HEK293 (cell line): Measurements from ENCODE around the gene HIF1A.

ENCODE experiments used
- FEZF1 ChIP-seq: fragments of 450-650 bp; formaldehyde crosslinking; IDR thresholded peaks from 2 replicates; pipeline ENCODE4 v1.5.1; 2016; ENCODE audit warnings: missing biosample characterization, missing genetic modification characterization
- GFI1B ChIP-seq: fragments of 450-650 bp; formaldehyde crosslinking; IDR thresholded peaks from 2 replicates; pipeline ENCODE4 v1.5.1; 2016; ENCODE audit warnings: missing biosample characterization, missing genetic modification characterization
- GLI2 ChIP-seq: fragments of 450-650 bp; formaldehyde crosslinking; IDR thresholded peaks from 2 replicates; pipeline ENCODE4; 2017; ENCODE audit warnings: missing biosample characterization, missing genetic modification characterization, low read depth, borderline replicate concordance
- GLIS1 ChIP-seq: fragments of 450-650 bp; formaldehyde crosslinking; IDR thresholded peaks from 2 replicates; pipeline ENCODE4 v1.5.1; 2016; ENCODE audit warnings: missing biosample characterization, missing genetic modification characterization
- INSM2 ChIP-seq: fragments of 450-650 bp; formaldehyde crosslinking; IDR thresholded peaks from 2 replicates; pipeline ENCODE4 v1.5.1; 2016; ENCODE audit warnings: missing biosample characterization, missing genetic modification characterization
- OVOL3 ChIP-seq: fragments of 450-650 bp; formaldehyde crosslinking; IDR thresholded peaks from 2 replicates; pipeline ENCODE4 v1.5.1; 2016; ENCODE audit warnings: missing biosample characterization, missing genetic modification characterization
- REPIN1 ChIP-seq: fragments of 450-650 bp; formaldehyde crosslinking; IDR thresholded peaks from 2 replicates; pipeline ENCODE4 v1.5.1; 2017; ENCODE audit warnings: missing biosample characterization, missing genetic modification characterization, low read depth
- REST ChIP-seq: fragments of 450-650 bp; formaldehyde crosslinking; IDR thresholded peaks from 2 replicates; pipeline ENCODE4 v1.5.1; 2016; ENCODE audit warnings: missing biosample characterization, missing genetic modification characterization
- WT1 ChIP-seq: fragments of 450-650 bp; formaldehyde crosslinking; IDR thresholded peaks from 2 replicates; pipeline ENCODE4 v1.5.1; 2016; ENCODE audit warnings: missing biosample characterization, missing genetic modification characterization
- ZBTB20 ChIP-seq: fragments of 450-650 bp; formaldehyde crosslinking; IDR thresholded peaks from 2 replicates; pipeline ENCODE4 v1.5.1; 2016; ENCODE audit warnings: missing biosample characterization, missing genetic modification characterization
- ZBTB44 ChIP-seq: fragments of 450-650 bp; IDR thresholded peaks from 2 replicates; pipeline ENCODE4 v1.5.1; 2018; ENCODE audit warnings: missing biosample characterization, mild to moderate bottlenecking, missing genetic modification characterization
- ZFP3 ChIP-seq: fragments of 450-650 bp; formaldehyde crosslinking; IDR thresholded peaks from 2 replicates; pipeline ENCODE4 v1.5.1; 2016; ENCODE audit warnings: low read depth, missing biosample characterization, missing genetic modification characterization
- ZFP69B ChIP-seq: fragments of 450-650 bp; formaldehyde crosslinking; IDR thresholded peaks from 2 replicates; pipeline ENCODE4 v1.5.1; 2016; ENCODE audit warnings: missing biosample characterization, missing genetic modification characterization
- ZNF175 ChIP-seq: fragments of 450-650 bp; formaldehyde crosslinking; IDR thresholded peaks from 2 replicates; pipeline ENCODE4 v1.5.1; 2016; ENCODE audit warnings: missing biosample characterization, missing genetic modification characterization
- ZNF18 ChIP-seq: fragments of 450-650 bp; formaldehyde crosslinking; IDR thresholded peaks from 2 replicates; pipeline ENCODE4 v1.5.1; 2016; ENCODE audit warnings: missing biosample characterization, missing genetic modification characterization
- ZNF211 ChIP-seq: fragments of 450-650 bp; formaldehyde crosslinking; IDR thresholded peaks from 2 replicates; pipeline ENCODE4 v1.5.1; 2016; ENCODE audit warnings: low read depth, missing biosample characterization, missing genetic modification characterization
- ZNF239 ChIP-seq: fragments of 450-650 bp; formaldehyde crosslinking; IDR thresholded peaks from 2 replicates; pipeline ENCODE4 v1.5.1; 2016; ENCODE audit warnings: missing biosample characterization, missing genetic modification characterization
- ZNF274 ChIP-seq, 2 experiments: fragments of 200-500 bp in 1 of 2; fragments of 450-650 bp in 1 of 2; sonication (Bioruptor generic) in 1 of 2; formaldehyde crosslinking in 1 of 2; IDR thresholded peaks; 2 replicates each; pipeline versions ENCODE4 v1.5.1 to v1.6.1; 2014 to 2016; ENCODE audit warnings: borderline replicate concordance in 1 of 2, inconsistent platforms in 1 of 2, low read length in 1 of 2, missing biosample characterization in 1 of 2, missing genetic modification characterization in 1 of 2
- ZNF449 ChIP-seq: fragments of 450-650 bp; formaldehyde crosslinking; IDR thresholded peaks from 2 replicates; pipeline ENCODE4 v1.5.1; 2017; ENCODE audit warnings: missing biosample characterization, mild to moderate bottlenecking, missing genetic modification characterization, moderate library complexity
- ZNF513 ChIP-seq: fragments of 450-650 bp; IDR thresholded peaks from 2 replicates; pipeline ENCODE4 v1.5.1; 2018; ENCODE audit warnings: missing biosample characterization, missing genetic modification characterization
- ZNF580 ChIP-seq: fragments of 450-650 bp; formaldehyde crosslinking; IDR thresholded peaks from 2 replicates; pipeline ENCODE4 v1.5.1; 2016; ENCODE audit warnings: missing biosample characterization, missing genetic modification characterization
- ZNF692 ChIP-seq: fragments of 450-650 bp; formaldehyde crosslinking; IDR thresholded peaks from 2 replicates; pipeline ENCODE4 v1.5.1; 2016; ENCODE audit warnings: missing biosample characterization, missing genetic modification characterization
- ZNF776 ChIP-seq: fragments of 450-650 bp; formaldehyde crosslinking; IDR thresholded peaks from 2 replicates; pipeline ENCODE4 v1.5.0; 2017; ENCODE audit warnings: missing biosample characterization, missing genetic modification characterization, borderline replicate concordance
- ZNF843 ChIP-seq: fragments of 450-650 bp; formaldehyde crosslinking; IDR thresholded peaks from 2 replicates; pipeline ENCODE4 v1.5.1; 2016; ENCODE audit warnings: missing biosample characterization, missing genetic modification characterization
- ZSCAN16 ChIP-seq: fragments of 450-650 bp; formaldehyde crosslinking; IDR thresholded peaks from 2 replicates; pipeline ENCODE4 v1.5.1; 2016; ENCODE audit warnings: missing biosample characterization, missing genetic modification characterization
- ZSCAN23 ChIP-seq: fragments of 450-650 bp; formaldehyde crosslinking; IDR thresholded peaks from 2 replicates; pipeline ENCODE4 v1.5.1; 2016; ENCODE audit warnings: missing biosample characterization, missing genetic modification characterization
- ZXDB ChIP-seq: fragments of 450-650 bp; formaldehyde crosslinking; IDR thresholded peaks from 2 replicates; pipeline ENCODE4 v1.5.1; 2016; ENCODE audit warnings: missing biosample characterization, missing genetic modification characterization

The HIF1A gene

GRCh38 chr14:61749867-61750266, 54.6 kb downstream of the HIF1A start (continued):
- TF ChIP-seq ZFP3, result no peak
- TF ChIP-seq ZFP69B, result no peak
- TF ChIP-seq ZBTB44, result peak; percentile 50
- no peak for TF ChIP-seq ZNF513 (tag by site-specific recombination)
- no peak for TF ChIP-seq REPIN1 (tag by site-specific recombination)
- peak; percentile 49 for TF ChIP-seq REST
- TF ChIP-seq ZBTB20 (tag by site-specific recombination), result peak; percentile 57
- 0 out of 2 replicates have a peak, but pooled peaks have one; percentile 31 for TF ChIP-seq ZNF692 (tag by site-specific recombination)
- TF ChIP-seq ZNF274 (IDR thresholded peaks at IDR 0.05; ENCODE audit: low read length), result no peak
- TF ChIP-seq ZNF274 (tag by site-specific recombination; IDR thresholded peaks at IDR 0.05; ENCODE audit: borderline replicate concordance), result no peak
- TF ChIP-seq ZNF776 (tag by site-specific recombination), result no peak
- TF ChIP-seq INSM2, result peak; percentile 97
- no peak for TF ChIP-seq ZNF239
- TF ChIP-seq FEZF1, result peak; percentile 95
- TF ChIP-seq GLIS1 (tag by site-specific recombination), result peak; percentile 57; the same call in 1 of the 2 replicates
- TF ChIP-seq ZXDB (tag by site-specific recombination), result peak; percentile 76
- TF ChIP-seq WT1 (tag by site-specific recombination), result peak; percentile 95
- no peak for TF ChIP-seq GFI1B (tag by site-specific recombination)
- peak; percentile 88 for TF ChIP-seq ZNF580
- no peak for TF ChIP-seq ZNF175 (tag by site-specific recombination)
- peak; percentile 95 for TF ChIP-seq ZNF843 (tag by site-specific recombination)
- TF ChIP-seq ZNF211 (tag by site-specific recombination), result no peak
- TF ChIP-seq ZSCAN16, result 0 out of 2 replicates have a peak, but pooled peaks have one; percentile 47
- peak; percentile 94 for TF ChIP-seq OVOL3 (tag by site-specific recombination)
- peak; percentile 46; the same call in 1 of the 2 replicates for TF ChIP-seq ZNF449
- TF ChIP-seq ZSCAN23 (tag by site-specific recombination), result peak; percentile 73; the same call in 1 of the 2 replicates
- TF ChIP-seq ZNF18 (tag by site-specific recombination), result peak; percentile 72
- TF ChIP-seq GLI2 (tag by site-specific recombination), result peak; percentile 89
